Ishikawa (cell line): ENCODE data around the gene GORASP1.

Experiments
- CEBPB ChIP-seq: IDR thresholded peaks from 2 replicates; pipeline ENCODE4 v1.6.1; 2012
- CREB1 ChIP-seq: IDR thresholded peaks from 2 replicates; pipeline ENCODE4 v1.6.1; 2012; ENCODE audit warnings: low read depth
- EGR1 ChIP-seq: IDR thresholded peaks from 2 replicates; pipeline ENCODE4 v1.6.1; 2012
- EP300 ChIP-seq: IDR thresholded peaks from 2 replicates; pipeline ENCODE4 v1.6.1; 2012; ENCODE audit warnings: borderline replicate concordance
- FOXM1 ChIP-seq: IDR thresholded peaks from 2 replicates; pipeline ENCODE4 v1.6.1; 2012; ENCODE audit warnings: low read depth, borderline replicate concordance
- NFIC ChIP-seq: IDR thresholded peaks from 2 replicates; pipeline ENCODE4 v1.6.1; 2012
- RAD21 ChIP-seq: IDR thresholded peaks from 2 replicates; pipeline ENCODE4 v1.6.1; 2012; ENCODE audit warnings: low read depth
- TAF1 ChIP-seq: IDR thresholded peaks from 2 replicates; pipeline ENCODE4 v1.6.1; 2012; ENCODE audit warnings: low read depth, mild to moderate bottlenecking
- TCF12 ChIP-seq: IDR thresholded peaks from 2 replicates; pipeline ENCODE4 v1.6.1; 2012; ENCODE audit warnings: low read depth
- TEAD4 ChIP-seq: IDR thresholded peaks from 2 replicates; pipeline ENCODE4 v1.6.1; 2012
- YY1 ChIP-seq: IDR thresholded peaks from 2 replicates; pipeline ENCODE4 v1.6.1; 2012; ENCODE audit warnings: low read depth
- ZBTB7A ChIP-seq: IDR thresholded peaks from 2 replicates; pipeline ENCODE4 v1.6.1; 2012; ENCODE audit warnings: low read depth
- TF ChIP-seq, protein P1 (sequence below): IDR thresholded peaks from 2 replicates; pipeline ENCODE4 v1.6.1; 2012; ENCODE audit warnings: low read depth, mild to moderate bottlenecking
- TF ChIP-seq, protein P2 (sequence below): IDR thresholded peaks from 2 replicates; pipeline ENCODE4 v1.6.1; 2012
- TF ChIP-seq, protein P3 (sequence below): IDR thresholded peaks from 2 replicates; pipeline ENCODE4 v1.6.1; 2012

GORASP1 gene

DNA sequence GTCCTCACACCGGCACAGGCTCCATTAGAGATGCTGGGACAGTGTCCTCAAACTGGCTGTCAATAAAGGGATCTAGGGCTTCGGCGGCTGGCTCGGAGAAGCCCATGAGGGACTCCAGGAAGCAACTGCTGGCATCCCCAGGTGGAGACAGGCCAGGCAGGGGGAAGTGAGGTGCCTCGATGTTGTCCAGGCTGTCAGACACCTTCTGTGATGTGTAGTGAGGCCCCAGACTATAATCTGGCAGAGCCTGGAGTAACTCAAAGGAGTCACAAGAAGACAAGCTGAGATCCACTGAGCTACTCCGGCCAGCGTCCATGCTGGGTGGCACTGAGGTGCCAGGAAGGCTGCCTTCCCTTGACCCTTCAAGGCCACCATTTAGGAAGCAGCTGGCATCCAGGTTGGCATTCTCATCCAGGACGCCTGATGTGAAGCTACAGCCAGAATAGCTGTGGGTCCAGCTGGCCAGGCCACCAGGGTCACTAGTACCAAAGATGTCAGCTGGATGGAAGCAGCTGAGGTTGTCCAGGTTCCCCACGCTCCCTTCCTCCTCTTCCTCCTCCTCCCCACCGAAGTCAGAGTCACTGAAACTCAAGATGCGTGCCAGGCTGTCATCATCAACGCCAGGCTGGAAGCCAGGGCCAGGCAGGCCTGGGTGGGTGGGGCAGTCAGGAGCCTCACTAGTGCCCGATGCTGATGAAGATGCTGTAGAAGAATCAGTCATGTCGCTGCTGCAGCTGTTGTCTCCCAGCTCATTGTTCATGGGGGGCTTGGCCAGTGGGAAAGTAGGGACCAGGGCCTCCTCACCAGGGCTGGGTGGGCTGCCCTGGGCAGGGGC is 35.8 kb upstream of the GORASP1 start:
- TF ChIP-seq YY1: no peak
- TF ChIP-seq, protein P1, sequence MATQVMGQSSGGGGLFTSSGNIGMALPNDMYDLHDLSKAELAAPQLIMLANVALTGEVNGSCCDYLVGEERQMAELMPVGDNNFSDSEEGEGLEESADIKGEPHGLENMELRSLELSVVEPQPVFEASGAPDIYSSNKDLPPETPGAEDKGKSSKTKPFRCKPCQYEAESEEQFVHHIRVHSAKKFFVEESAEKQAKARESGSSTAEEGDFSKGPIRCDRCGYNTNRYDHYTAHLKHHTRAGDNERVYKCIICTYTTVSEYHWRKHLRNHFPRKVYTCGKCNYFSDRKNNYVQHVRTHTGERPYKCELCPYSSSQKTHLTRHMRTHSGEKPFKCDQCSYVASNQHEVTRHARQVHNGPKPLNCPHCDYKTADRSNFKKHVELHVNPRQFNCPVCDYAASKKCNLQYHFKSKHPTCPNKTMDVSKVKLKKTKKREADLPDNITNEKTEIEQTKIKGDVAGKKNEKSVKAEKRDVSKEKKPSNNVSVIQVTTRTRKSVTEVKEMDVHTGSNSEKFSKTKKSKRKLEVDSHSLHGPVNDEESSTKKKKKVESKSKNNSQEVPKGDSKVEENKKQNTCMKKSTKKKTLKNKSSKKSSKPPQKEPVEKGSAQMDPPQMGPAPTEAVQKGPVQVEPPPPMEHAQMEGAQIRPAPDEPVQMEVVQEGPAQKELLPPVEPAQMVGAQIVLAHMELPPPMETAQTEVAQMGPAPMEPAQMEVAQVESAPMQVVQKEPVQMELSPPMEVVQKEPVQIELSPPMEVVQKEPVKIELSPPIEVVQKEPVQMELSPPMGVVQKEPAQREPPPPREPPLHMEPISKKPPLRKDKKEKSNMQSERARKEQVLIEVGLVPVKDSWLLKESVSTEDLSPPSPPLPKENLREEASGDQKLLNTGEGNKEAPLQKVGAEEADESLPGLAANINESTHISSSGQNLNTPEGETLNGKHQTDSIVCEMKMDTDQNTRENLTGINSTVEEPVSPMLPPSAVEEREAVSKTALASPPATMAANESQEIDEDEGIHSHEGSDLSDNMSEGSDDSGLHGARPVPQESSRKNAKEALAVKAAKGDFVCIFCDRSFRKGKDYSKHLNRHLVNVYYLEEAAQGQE: no peak
- no peak for TF ChIP-seq EP300
- no peak for TF ChIP-seq ZBTB7A
- no peak for TF ChIP-seq EGR1
- no peak for TF ChIP-seq CREB1
- no peak for TF ChIP-seq CEBPB
- no peak for TF ChIP-seq RAD21
- TF ChIP-seq NFIC: no peak
- no peak for TF ChIP-seq FOXM1
- TF ChIP-seq, protein P2, sequence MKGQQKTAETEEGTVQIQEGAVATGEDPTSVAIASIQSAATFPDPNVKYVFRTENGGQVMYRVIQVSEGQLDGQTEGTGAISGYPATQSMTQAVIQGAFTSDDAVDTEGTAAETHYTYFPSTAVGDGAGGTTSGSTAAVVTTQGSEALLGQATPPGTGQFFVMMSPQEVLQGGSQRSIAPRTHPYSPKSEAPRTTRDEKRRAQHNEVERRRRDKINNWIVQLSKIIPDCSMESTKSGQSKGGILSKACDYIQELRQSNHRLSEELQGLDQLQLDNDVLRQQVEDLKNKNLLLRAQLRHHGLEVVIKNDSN: no peak
- no peak for TF ChIP-seq TCF12
- TF ChIP-seq TEAD4: no peak
- TF ChIP-seq TAF1: no peak
- TF ChIP-seq, protein P3, sequence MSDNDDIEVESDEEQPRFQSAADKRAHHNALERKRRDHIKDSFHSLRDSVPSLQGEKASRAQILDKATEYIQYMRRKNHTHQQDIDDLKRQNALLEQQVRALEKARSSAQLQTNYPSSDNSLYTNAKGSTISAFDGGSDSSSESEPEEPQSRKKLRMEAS: no peak

DNA sequence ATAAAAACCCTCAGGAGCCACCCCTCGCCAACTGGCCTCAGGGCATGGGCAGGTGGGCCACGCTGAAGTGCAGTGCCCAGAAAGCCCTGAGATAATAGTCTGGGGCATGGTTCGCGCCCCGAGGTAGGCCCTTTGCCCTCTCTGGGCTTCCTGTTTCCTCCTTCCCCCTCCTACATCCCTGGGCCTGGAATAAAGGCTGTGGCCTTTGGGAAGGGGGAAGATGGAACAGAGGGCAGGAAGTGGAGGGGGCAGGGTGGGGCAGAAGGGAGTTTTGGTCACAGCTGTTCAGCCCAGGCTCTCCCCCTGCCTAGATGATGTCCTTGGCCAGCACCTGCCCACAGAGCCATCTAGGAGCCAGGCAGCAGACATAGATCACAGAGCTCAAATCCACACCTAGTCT is 34.6 kb upstream of the GORASP1 start:
- TF ChIP-seq, protein P3: 0 out of 2 replicates have a peak, but pooled peaks have one; percentile 4
- TF ChIP-seq TCF12 (no peak), RAD21 (no peak), YY1 (no peak), ZBTB7A (no peak)

DNA sequence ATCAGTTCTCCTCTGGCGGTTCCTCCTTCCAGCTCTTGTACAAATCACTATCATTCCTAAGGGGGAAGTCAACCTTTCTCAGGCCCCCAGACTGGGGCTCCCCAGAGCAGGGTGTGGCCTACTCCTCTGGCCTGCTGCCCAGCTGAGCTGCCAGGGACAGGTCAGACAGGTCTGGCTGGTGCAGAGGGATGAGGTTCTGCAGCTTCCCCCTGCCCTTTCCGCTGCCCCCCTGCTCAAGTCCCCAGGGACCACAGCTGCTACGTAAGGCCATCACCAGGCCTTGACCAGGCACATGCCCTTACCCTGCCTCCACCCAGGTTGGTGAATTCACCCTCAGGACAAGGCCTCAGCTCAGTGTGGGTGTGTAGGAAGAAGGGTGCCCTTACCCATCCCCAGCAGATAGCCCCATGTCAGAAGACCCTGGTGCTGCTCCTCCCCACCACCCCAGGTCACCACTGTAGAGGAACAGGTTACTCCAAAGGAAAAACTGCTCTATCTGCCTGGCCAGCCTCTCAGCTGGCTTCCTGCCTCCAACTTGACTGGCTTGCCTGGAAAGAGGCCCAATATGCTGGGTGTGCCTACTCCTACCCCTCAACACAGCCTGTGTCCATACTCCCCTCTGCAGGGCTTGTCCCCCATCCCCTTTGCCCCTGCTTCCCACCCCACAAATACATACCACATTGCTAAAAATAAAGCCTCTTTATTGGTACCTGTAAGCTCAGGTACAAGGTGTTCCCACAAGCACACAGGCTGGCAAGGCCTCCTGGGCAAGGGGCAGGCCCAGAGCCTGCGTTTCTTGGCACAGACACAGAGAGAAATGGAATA is 34.0 kb upstream of the GORASP1 start:
- no peak for TF ChIP-seq CEBPB
- TF ChIP-seq EP300: peak; percentile 84
- peak; percentile 90 for TF ChIP-seq TCF12
- peak; percentile 99 for TF ChIP-seq NFIC
- no peak for TF ChIP-seq EGR1
- TF ChIP-seq, protein P1: no peak
- 0 out of 2 replicates have a peak, but pooled peaks have one; percentile 42 for TF ChIP-seq FOXM1
- no peak for TF ChIP-seq TAF1
- TF ChIP-seq, protein P3: peak; percentile 62
- TF ChIP-seq ZBTB7A: peak; percentile 99
- TF ChIP-seq, protein P2: no peak
- TF ChIP-seq YY1: peak; percentile 67
- no peak for TF ChIP-seq CREB1
- peak; percentile 87 for TF ChIP-seq TEAD4
- no peak for TF ChIP-seq RAD21

DNA sequence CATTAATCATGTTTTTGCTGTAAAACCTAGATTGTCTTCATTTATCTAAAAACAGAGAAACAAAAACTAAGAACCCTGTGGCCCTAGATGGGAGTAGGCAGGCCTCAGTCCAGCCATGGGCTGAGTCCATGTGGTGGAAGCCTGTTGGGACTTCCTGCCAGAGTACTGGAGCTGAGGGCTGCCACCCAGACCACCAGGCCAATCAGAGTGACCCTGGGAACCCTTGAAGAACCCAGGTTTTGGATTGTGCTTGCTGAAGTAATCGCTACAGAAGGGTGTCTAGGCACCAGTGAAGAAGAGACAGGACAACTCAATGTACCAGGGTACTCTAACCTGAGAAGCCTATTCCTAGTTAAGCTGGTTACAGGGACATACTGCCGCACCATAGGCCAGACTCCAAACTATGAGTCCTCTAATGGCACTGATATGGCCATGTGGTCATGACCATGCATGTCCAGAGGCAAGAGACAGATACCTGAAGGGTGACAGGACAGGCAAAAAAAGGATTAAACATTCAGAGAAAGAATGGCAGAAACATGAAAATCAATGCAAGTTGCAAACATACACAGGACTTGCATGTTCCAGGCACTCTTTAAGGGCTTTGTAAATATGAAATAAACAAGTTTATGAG is 33.0 kb upstream of the GORASP1 start:
- no peak for TF ChIP-seq TCF12
- TF ChIP-seq EGR1: no peak
- no peak for TF ChIP-seq YY1
- no peak for TF ChIP-seq CREB1
- no peak for TF ChIP-seq FOXM1
- no peak for TF ChIP-seq NFIC
- TF ChIP-seq, protein P3: no peak; the same call in 1 of the 2 replicates
- TF ChIP-seq CEBPB: no peak
- no peak for TF ChIP-seq ZBTB7A
- no peak for TF ChIP-seq TEAD4
- TF ChIP-seq, protein P2: no peak
- TF ChIP-seq, protein P1: no peak
- no peak for TF ChIP-seq RAD21
- no peak for TF ChIP-seq EP300
- TF ChIP-seq TAF1: no peak
